GM12891 (cell line): ENCODE results near the gene GALNT13.

Experiments used
- POLR2A ChIP-seq: IDR thresholded peaks from 2 replicates; pipeline ENCODE4 v1.6.1; 2011; ENCODE audit warnings: low read depth, low read length, control low read depth
- POLR2AphosphoS5 ChIP-seq: IDR thresholded peaks from 2 replicates; pipeline ENCODE4 v1.6.1; 2011; ENCODE audit warnings: low read depth, low read length, control low read depth
- TAF1 ChIP-seq: IDR thresholded peaks from 2 replicates; pipeline ENCODE4 v1.6.1; 2011; ENCODE audit warnings: low read depth, low read length, control low read depth

GRCh38 chr2:153971855-153972254 is 100.1 kb downstream of the GALNT13 start:
- TF ChIP-seq POLR2A (no peak), TAF1 (no peak), POLR2AphosphoS5 (no peak)
